Chondrocyte (in vitro differentiated cells): ENCODE measurements around the gene CD44. TPM values are rescaled to one million over a fixed set of nuclear protein-coding genes. Genes with fewer than 3 reads are reported as not detected.

ENCODE experiments used
- DNase-seq: peaks from one replicate; pipeline ENCODE4 v3.0.0; 2021; ENCODE audit warnings: mixed read lengths, low spot score
- H3K27ac Mint-ChIP-seq: one replicate; pipeline ENCODE4 v1.8.0; 2021; ENCODE audit warnings: mild to moderate bottlenecking, moderate library complexity, mixed read lengths; ENCODE audit not compliant: unreplicated experiment
- H3K27me3 Mint-ChIP-seq: 2 replicates; pipeline ENCODE4 v1.8.0; 2021; ENCODE audit warnings: low read depth, mixed read lengths
- H3K36me3 Mint-ChIP-seq: 2 replicates; pipeline ENCODE4 v1.8.0; 2021; ENCODE audit warnings: low read depth, mixed read lengths
- H3K4me1 Mint-ChIP-seq: 2 replicates; pipeline ENCODE4 v1.8.0; 2021; ENCODE audit warnings: low read depth, mild to moderate bottlenecking, mixed read lengths
- H3K4me3 Mint-ChIP-seq: one replicate; pipeline ENCODE4 v1.8.0; 2021; ENCODE audit warnings: mild to moderate bottlenecking, moderate library complexity, mixed read lengths; ENCODE audit not compliant: unreplicated experiment
- H3K9me3 Mint-ChIP-seq: 2 replicates; pipeline ENCODE4 v1.8.0; 2021; ENCODE audit warnings: low read depth, mixed read lengths
- total RNA-seq: library from RNA; stranded (reverse); gene quantifications from 3 replicates; pipeline ENCODE4 v1.2.1, GENCODE V29; 2021
- TF ChIP-seq, protein P1 (sequence below): fragments of 200-600 bp; sonication (generic); IDR thresholded peaks from 2 replicates; pipeline ENCODE4 v1.5.0; 2021; ENCODE audit warnings: antibody characterized with exemption, mild to moderate bottlenecking, moderate library complexity

CD44 gene
- total RNA-seq, 1 donor from 2014 or later = 179 TPM

DNA sequence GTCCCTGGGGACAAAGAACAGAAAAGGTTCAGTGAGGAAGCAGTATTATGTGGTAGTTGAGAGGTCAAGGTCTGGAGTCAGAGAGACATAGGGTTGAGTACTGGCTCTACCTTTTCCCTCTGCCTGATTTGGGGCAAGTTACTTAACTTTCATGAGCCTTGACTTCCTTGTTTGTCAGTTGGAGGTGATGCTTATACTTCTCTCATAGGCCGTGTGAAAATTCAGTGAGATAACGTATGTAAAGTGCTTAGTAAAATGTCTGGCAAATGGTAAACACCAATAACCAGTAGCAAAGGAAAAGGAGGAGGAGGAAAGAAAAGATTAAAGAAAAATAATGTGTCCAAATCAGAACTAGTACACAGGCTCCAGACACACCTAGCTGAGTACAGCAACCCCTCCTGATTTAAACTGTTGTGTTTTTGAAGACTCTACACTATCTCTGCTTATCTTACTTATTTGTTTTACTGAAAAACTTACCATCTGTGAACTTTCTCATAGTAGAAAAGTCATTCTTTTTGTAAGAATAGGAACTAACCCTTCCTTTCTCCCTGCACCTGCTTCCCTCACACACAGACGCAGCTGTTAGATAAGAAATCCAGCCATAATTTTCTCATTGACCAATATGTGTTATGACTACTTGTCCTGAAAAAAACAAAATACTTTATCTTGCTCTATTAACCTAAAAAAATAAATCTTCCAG is 126.9 kb downstream of the CD44 start:
- Mint-ChIP-seq H3K27me3 (no peaks in the 10 kb centered on the region), H3K27ac (no peak overlapping the region), H3K9me3 (no peaks in the 10 kb centered on the region), H3K4me1 (peaks cover 11% of the 10 kb centered on the region), H3K4me3 (no peak overlapping the region), H3K36me3 (no peaks in the 10 kb centered on the region)
- no peak for DNase-seq
- TF ChIP-seq, protein P1, sequence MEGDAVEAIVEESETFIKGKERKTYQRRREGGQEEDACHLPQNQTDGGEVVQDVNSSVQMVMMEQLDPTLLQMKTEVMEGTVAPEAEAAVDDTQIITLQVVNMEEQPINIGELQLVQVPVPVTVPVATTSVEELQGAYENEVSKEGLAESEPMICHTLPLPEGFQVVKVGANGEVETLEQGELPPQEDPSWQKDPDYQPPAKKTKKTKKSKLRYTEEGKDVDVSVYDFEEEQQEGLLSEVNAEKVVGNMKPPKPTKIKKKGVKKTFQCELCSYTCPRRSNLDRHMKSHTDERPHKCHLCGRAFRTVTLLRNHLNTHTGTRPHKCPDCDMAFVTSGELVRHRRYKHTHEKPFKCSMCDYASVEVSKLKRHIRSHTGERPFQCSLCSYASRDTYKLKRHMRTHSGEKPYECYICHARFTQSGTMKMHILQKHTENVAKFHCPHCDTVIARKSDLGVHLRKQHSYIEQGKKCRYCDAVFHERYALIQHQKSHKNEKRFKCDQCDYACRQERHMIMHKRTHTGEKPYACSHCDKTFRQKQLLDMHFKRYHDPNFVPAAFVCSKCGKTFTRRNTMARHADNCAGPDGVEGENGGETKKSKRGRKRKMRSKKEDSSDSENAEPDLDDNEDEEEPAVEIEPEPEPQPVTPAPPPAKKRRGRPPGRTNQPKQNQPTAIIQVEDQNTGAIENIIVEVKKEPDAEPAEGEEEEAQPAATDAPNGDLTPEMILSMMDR = no peak

GRCh38 chr11:35267504-35267903 is 128.5 kb downstream of the CD44 start:
- peaks cover 8% of the 10 kb centered on the region for H3K4me1 Mint-ChIP-seq
- H3K27me3 Mint-ChIP-seq = no peaks in the 10 kb centered on the region
- DNase-seq = no peak
- TF ChIP-seq, protein P1 = no peak
- H3K4me3 Mint-ChIP-seq = no peak overlapping the region
- H3K36me3 Mint-ChIP-seq = no peaks in the 10 kb centered on the region
- H3K9me3 Mint-ChIP-seq = no peaks in the 10 kb centered on the region
- H3K27ac Mint-ChIP-seq = no peak overlapping the region

- DNase-seq = no peak
- no peak overlapping the region for H3K27ac Mint-ChIP-seq
- H3K4me1 Mint-ChIP-seq = peaks cover 12% of the 10 kb centered on the region
- H3K4me3 Mint-ChIP-seq = no peak overlapping the region
- TF ChIP-seq, protein P1 = no peak
- no peaks in the 10 kb centered on the region for H3K36me3 Mint-ChIP-seq
- no peaks in the 10 kb centered on the region for H3K9me3 Mint-ChIP-seq
- no peaks in the 10 kb centered on the region for H3K27me3 Mint-ChIP-seq
Observed at GRCh38 chr11:35270342-35270741, 131.4 kb downstream of the CD44 start.

GRCh38 chr11:35271031-35271430 is 132.1 kb downstream of the CD44 start:
- TF ChIP-seq, protein P1 = no peak
- Mint-ChIP-seq H3K36me3 (no peaks in the 10 kb centered on the region), H3K9me3 (no peaks in the 10 kb centered on the region), H3K27ac (no peak overlapping the region), H3K4me3 (no peak overlapping the region), H3K4me1 (peaks cover 17% of the 10 kb centered on the region), H3K27me3 (no peaks in the 10 kb centered on the region)
- DNase-seq = no peak

DNA sequence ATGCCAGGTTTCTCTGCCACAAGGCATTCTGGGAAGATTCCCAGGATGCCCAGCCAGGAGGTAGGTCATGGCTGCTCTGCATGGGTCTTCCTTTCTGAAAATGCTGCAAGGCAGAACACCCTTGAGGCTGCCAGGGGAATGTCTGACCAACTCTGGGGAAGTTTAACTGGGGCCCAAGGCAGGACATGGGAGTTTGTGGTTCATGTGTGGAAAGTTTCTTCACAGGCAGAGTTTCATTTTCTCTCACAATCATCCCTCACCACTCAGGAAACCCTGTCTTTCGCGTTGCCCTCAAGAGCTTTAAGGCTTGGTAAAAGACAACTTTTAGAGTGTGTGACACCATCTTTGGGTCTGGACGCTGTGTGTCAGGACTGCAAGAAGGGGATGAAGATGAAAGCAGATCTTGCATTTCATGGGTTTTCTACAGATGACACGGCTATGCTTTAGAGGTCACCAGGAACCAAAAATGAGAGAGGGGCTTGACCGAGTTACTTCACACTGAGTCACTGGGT is 133.5 kb downstream of the CD44 start:
- Mint-ChIP-seq H3K36me3 (no peaks in the 10 kb centered on the region), H3K4me3 (no peak overlapping the region), H3K27me3 (no peaks in the 10 kb centered on the region), H3K9me3 (no peaks in the 10 kb centered on the region), H3K27ac (no peak overlapping the region), H3K4me1 (peaks cover 15% of the 10 kb centered on the region)
- no peak for DNase-seq
- TF ChIP-seq, protein P1 = no peak
